GM12891 (cell line): ENCODE results near the gene SPATA6. TPM values are rescaled to one million over a fixed set of nuclear protein-coding genes. Genes with fewer than 3 reads are reported as not detected.
"Not testable (repeated sequence)": the region's sequence is repeated elsewhere in the genome, so short reads cannot be mapped to it uniquely, and the experiment has no call there.

Experiments used
- DNase-seq: peaks from one replicate; pipeline ENCODE4 v3.0.0; 2011; ENCODE audit warnings: low spot score; ENCODE audit not compliant: insufficient read length
- FAIRE-seq: peaks from 2 replicates; lab custom pipeline; 2011; peaks lifted over from hg19 to GRCh38; lab: Jason Lieb, UNC
- PAX5 ChIP-seq: IDR thresholded peaks from 2 replicates; pipeline ENCODE4 v1.6.1; 2011; ENCODE audit warnings: low read length, moderate library complexity, mild to moderate bottlenecking; ENCODE audit not compliant: insufficient read depth, severe bottlenecking
- POLR2A ChIP-seq: IDR thresholded peaks from 2 replicates; pipeline ENCODE4 v1.6.1; 2011; ENCODE audit warnings: low read depth, low read length, control low read depth
- POLR2AphosphoS5 ChIP-seq: IDR thresholded peaks from 2 replicates; pipeline ENCODE4 v1.6.1; 2011; ENCODE audit warnings: low read depth, low read length, control low read depth
- POU2F2 ChIP-seq: IDR thresholded peaks from 2 replicates; pipeline ENCODE4 v1.6.1; 2011; ENCODE audit warnings: low read depth, mild to moderate bottlenecking, control low read depth, low read length, moderate library complexity
- SPI1 ChIP-seq: IDR thresholded peaks from 2 replicates; pipeline ENCODE4 v1.6.1; 2011; ENCODE audit warnings: low read depth, low read length, control low read depth
- TAF1 ChIP-seq: IDR thresholded peaks from 2 replicates; pipeline ENCODE4 v1.6.1; 2011; ENCODE audit warnings: low read depth, low read length, control low read depth
- polyA plus RNA-seq: library from polyadenylated mRNA; unstranded; fragments of >200 nt; gene quantifications from one replicate; pipeline ENCODE4 v1.2.1, GENCODE V29; 2012; ENCODE audit warnings: low read depth, missing spikeins, inconsistent platforms; ENCODE audit not compliant: missing spikeins

Gene SPATA6
- not detected for polyA plus RNA-seq

- DNase-seq (peak; percentile 88), FAIRE-seq (peak; percentile 72)
- TF ChIP-seq POLR2AphosphoS5 (no peak), POLR2A (no peak), PAX5 (no peak), TAF1 (no peak), SPI1 (no peak), POU2F2 (no peak)
These were observed at the start of gene SPATA6 for GRCh38 chr1:48471691-48472576. Gene SPATA6, minus strand, starts transcription at chr1:48472204. Its CDS starts 196 bp downstream, at chr1:48472008.

- DNase-seq, FAIRE-seq: not testable (repeated sequence)
These were observed 47.9 kb upstream of the SPATA6 start for GRCh38 chr1:48519896-48520295.

GRCh38 chr1:48506870-48507269 is 34.9 kb upstream of the SPATA6 start:
- TF ChIP-seq TAF1 = no peak
- DNase-seq (no peak), FAIRE-seq (no peak)

- DNase-seq = no peak
- no peak for FAIRE-seq
- no peak for TF ChIP-seq POLR2A
- no peak for TF ChIP-seq POLR2AphosphoS5
- no peak for TF ChIP-seq PAX5
- TF ChIP-seq SPI1 = no peak
- no peak for TF ChIP-seq TAF1
- TF ChIP-seq POU2F2 = no peak
These were observed 28.8 kb upstream of the SPATA6 start for GRCh38 chr1:48500541-48501450.

- no peak for FAIRE-seq
These were observed 27.3 kb upstream of the SPATA6 start for GRCh38 chr1:48499211-48499735.

GRCh38 chr1:48498096-48498791 is 26.2 kb upstream of the SPATA6 start:
- FAIRE-seq (peak; percentile 13), DNase-seq (peak; percentile 31)
- TF ChIP-seq POU2F2 = no peak
- no peak for TF ChIP-seq TAF1
- no peak for TF ChIP-seq PAX5
- no peak for TF ChIP-seq SPI1
- TF ChIP-seq POLR2A = no peak
- TF ChIP-seq POLR2AphosphoS5 = no peak

More at GRCh38 chr1:48499211-48499735, 27.3 kb upstream of the SPATA6 start:
- DNase-seq = no peak
- TF ChIP-seq POLR2AphosphoS5 (no peak), POU2F2 (no peak), POLR2A (no peak), TAF1 (no peak), SPI1 (no peak), PAX5 (no peak)

GRCh38 chr1:48495911-48496310 is 23.9 kb upstream of the SPATA6 start:
- DNase-seq (no peak), FAIRE-seq (no peak)
- no peak for TF ChIP-seq POLR2A
- TF ChIP-seq POLR2AphosphoS5 = no peak
- TF ChIP-seq POU2F2 = no peak
- TF ChIP-seq PAX5 = no peak
- TF ChIP-seq SPI1 = no peak
- no peak for TF ChIP-seq TAF1

- no peak for FAIRE-seq
- TF ChIP-seq POU2F2 (no peak), POLR2AphosphoS5 (no peak)
- no peak for DNase-seq
These were observed 23.2 kb upstream of the SPATA6 start for GRCh38 chr1:48495166-48495565.

GRCh38 chr1:48493970-48494769 is 22.2 kb upstream of the SPATA6 start:
- no peak for FAIRE-seq
- TF ChIP-seq POLR2A = no peak
- TF ChIP-seq SPI1 = no peak
- no peak for TF ChIP-seq PAX5
- TF ChIP-seq TAF1 = no peak
- no peak for TF ChIP-seq POU2F2
- no peak for TF ChIP-seq POLR2AphosphoS5
- no peak for DNase-seq
